NCI-H82 treated with DMSO at 0.1 percent for 48 hours (cell line): ENCODE data around the gene PPM1H.
"Not testable (repeated sequence)": the region's sequence is repeated elsewhere in the genome, so short reads cannot be mapped to it uniquely, and the experiment has no call there.

Source experiments
- DNase-seq: peaks from one replicate; lab custom pipeline; 2025; ENCODE audit not compliant: unreplicated experiment; lab: John Stamatoyannopoulos, UW

The PPM1H gene, protein sequence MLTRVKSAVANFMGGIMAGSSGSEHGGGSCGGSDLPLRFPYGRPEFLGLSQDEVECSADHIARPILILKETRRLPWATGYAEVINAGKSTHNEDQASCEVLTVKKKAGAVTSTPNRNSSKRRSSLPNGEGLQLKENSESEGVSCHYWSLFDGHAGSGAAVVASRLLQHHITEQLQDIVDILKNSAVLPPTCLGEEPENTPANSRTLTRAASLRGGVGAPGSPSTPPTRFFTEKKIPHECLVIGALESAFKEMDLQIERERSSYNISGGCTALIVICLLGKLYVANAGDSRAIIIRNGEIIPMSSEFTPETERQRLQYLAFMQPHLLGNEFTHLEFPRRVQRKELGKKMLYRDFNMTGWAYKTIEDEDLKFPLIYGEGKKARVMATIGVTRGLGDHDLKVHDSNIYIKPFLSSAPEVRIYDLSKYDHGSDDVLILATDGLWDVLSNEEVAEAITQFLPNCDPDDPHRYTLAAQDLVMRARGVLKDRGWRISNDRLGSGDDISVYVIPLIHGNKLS

DNA sequence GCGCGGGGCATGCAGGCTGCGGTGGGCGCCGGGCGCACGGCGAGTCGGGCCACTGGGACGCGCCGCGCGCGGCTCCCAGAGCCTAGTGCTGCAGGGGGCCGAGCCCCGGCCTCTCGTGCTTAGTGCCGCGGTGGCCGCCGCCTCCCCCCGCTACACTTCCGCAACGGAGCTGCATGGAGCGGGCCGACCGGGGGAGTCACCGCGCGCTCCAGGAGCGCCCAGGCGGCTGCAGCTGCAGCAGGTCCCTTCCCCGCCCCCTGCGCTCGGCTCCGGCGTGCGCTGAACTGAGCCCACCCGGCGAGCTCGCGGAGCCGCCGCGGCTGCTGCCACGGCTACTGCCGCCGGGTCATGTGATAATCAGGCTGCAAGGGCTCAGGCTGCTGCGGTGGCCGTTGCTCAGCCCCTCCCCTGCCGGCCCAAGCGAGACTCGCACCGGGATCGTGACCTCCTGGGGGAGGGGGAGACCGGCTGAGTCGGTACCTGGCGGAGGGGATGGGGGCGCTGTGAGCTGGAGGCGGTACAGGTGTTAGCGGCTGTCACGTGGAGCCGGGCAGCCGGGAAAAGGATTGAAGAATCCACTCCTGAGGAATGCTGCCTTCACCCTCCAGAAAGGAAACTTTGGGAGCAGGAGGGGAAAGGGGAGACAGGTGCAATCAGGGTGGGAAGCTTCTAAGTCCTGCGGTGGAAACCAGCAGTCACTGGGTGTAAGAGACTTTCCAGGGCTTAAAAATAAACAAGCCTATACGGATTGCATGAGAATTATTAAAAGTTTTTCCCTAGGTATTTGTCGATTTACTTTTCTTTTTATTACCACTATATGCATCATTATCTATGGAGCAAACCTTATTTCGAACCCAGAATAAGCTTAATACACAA is at the start of gene PPM1H:
TSS of gene PPM1H (minus strand) at position 352 of the 876 bp plus-strand sequence. CDS start 414 bp downstream, outside the sequence.
- peak; percentile 2 for DNase-seq

DNA sequence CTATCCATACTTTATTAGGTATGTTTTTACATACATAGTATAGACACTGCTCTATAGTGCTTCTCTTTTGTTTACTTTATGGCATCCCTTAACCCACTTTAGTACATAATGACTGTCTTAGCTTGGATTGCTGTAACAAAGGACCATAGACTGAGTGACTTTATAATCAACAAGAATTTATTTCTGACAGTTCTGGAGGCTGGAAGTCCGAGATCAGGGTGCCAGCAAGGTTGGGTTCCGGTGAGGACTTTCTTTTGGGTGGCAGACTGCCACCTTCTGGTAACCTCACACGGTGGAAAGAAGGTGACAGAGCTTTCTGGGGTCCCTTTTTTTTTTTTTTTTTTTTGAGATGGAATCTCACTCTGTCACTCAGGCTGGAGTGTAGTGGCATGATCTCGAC is 48.6 kb upstream of the PPM1H start:
- DNase-seq: no peak

DNA sequence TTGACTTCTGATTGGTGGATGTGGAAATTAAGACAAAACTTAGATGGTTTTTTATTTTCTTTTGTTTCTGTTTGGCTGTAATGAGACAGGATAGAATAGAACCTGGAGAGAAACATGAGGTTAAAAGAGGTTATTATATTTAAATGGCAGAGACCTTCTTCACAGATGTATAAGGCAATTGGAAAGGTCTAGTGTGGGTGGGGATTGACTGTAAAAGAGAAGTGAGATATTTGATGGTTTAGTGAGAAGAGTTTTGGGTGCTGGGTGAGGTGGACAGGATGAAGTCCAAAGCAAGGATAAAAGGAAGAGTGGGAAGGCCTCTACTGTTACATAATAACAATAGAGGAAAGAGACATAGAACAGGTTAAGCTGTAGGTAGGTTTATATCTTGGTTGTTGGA is 43.8 kb upstream of the PPM1H start:
- no peak for DNase-seq

DNA sequence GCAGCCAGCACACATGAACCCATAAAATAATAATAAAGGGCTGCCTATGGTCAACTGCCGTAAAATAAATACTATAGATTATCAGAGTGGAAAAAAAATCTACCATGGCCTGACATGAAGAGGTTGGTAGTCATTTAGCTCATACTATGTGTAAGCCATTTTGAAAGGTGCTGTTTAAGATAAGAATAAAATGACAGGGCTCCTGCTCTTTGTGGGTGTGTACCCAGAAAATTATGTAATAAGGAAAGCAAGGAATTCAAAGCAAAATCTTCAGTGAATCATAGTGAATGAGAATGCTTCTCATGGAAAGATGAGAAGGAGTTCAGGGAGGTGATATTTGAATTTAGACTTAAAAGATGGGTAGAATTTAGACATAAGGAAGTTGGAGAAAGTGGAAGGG is 42.9 kb upstream of the PPM1H start:
- DNase-seq: no peak

DNA sequence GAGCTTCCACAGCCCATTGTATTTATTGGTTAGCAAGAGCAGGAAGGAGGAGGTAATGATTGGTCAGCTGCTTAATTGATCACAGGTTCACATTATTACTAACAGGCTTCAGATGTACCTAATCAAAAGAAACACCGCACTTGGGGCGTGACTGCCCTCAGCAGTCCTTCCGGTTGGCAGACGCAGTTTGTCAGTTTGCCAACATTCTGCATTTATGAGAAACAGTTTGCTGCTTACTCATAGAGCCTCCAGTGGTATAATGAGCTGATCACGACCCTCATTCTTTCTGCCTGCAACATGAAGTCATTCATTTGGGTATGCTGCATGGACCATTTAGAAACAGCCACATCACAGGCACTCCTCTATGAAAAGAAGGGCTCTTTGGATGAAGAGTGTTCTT is 42.5 kb upstream of the PPM1H start:
- DNase-seq: no peak

DNA sequence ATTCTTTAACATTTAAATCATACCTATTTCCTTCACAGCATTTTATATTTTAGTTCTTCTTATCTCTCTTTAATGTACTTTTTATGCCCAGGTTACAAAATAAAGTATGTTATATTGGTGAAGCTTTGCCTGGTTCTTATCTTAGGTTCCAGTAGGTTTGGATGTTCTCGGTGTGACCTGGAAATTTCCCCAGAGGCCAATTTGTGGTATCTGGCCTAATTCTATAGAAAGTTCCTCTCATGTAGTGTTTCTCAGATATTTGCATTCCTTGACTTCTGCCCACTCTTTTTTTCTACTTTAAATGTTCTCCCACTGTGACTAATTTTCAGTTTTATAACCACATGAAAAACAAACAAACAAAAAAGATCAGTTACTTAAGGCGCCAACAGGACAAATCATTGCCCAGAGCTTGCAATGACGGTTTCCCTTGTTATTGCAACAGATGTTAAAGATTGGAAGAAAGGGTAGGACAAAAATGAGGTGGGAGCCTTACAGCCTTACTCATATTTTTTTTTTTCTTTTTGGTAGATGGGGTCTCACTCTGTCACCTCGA is 41.2 kb upstream of the PPM1H start:
- no peak for DNase-seq

DNA sequence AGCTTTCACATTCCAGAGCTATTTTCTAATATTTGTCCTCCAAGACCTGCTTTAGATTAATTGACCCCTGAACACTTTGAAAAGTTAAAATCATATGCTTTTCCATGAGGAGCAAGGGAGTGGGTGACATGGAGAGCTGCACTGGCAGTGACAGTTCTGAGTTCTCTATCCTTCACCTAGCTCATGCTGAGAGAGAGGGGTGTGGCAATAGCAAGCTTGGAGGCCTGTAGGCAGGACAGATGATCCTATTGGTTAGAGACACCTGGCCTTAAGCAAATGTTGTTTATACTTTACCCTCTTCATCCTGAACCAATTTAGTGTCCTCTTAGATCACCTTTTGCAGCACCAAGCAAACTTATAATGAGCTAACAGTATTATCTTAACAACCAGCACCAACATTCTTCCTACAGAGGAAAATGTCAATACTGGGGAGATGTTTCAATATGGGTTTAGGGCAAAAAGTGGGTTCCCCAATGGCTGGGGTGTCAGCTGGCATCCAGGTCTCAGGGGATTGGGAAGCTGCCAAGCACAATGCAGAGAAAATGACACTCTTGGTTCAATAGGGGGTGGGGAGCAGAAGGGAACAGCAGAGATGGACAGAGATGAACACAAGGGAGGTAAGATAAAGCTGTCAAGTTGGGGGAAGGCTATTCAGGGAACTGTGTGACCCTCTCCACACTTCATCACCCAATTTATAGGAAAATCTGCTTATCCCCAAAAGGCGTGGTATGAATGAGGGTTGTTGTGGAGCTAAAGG is 37.0 kb upstream of the PPM1H start:
- DNase-seq: no peak

DNA sequence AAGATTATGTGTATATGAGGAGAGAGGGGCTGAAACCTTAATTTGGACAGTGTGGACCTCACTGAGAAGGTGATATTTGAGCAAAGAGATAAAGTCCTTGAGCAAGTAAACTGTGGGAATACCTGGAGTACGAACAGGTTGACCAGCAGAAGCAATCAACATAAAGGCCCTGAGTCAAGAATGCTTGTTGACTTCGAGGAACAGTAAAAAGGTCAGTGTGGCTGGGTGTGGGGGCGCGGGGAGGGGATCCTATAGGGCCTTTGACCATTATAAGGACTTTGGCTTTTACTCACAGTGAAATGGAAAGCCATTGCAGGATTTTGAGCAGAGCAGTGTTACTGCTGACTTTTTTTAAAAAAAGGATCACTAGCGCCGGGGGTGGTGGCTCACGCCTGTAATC is 34.7 kb upstream of the PPM1H start:
- DNase-seq: no peak

DNA sequence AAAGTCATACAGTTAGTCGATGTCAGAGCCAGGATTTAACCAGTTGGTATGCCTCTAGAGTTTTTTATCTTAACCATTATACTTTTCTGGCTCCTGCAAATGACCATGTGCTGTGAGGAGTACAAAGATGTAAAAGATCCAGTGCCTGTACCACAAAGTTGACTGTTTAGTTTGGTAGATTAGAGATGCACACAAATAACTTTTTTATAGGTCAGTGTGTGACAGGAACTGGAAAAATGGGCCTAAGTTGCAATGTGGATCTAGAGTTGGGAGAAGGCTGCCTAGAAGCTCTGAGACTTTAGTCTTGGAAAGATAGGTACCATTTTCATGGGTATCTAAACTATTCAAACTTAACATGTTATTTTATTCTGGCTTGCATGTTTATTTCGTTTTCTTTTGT is 32.8 kb upstream of the PPM1H start:
- no peak for DNase-seq

DNA sequence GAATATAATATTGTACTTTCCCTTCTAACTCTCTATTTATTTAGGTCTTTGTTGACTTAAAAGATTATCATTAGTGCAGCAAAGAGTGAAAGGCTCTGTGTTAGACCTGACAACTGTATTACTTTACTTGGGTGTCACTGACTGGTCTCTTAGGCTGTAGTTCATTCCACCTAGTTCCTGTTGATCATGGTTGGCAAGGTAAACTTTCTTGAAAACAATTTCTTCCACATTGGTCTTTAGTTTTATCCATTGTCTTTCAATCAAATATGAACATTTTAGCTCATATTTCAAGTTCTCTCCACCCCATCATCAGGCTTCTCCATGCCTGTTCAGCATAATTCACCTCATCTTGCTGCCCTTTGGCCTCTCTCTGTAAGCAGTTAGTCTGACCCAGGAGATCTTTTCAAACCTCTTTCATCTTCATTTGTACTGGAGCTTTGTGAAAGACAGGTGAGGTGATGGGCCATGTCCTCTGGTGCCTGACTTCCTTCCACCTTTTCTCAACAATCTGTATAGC is 32.1 kb upstream of the PPM1H start:
- no peak for DNase-seq

DNA sequence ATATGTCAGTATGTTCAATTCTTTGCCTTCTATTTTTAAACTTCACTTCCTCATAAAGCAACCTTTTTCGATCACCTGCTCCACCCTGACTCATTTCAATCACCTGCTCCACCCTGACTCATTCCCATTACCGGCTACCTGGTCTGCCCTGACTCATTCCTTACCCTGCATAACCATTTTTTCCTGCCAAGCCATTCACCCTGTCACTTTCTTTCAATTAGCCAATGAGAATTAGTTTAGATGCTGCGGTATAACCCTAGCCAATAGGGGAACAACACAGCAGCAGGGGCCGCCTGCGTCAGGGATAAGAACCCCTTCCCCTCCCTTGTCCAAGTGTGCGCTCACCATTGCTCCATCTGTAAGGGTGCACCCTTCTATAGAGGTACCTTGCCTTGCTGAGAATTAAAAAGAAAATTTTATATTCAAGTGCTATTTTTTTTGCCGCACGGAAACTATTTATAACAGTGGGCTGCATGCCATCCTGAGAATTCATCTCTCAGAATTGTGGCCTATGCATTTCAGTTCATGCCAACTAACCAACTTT is 31.6 kb upstream of the PPM1H start:
- DNase-seq: not testable (repeated sequence)

DNA sequence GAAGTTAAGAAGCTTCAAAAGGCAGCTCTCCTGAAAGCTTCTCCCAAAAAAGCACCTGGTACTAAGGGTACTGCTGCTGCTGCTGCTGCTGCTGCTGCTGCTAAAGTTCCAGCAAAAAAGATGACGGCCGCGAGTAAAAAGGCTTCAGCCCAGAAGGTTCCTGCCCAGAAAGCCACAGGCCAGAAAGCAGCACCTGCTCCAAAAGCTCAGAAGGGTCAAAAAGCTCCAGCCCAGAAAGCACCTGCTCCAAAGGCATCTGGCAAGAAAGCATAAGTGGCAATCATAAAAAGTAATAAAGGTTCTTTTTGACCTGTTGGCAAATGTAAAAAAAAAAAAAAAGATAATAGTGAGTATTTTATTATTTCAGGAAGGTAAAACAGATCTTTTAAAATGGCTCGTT is 30.8 kb upstream of the PPM1H start:
- DNase-seq: not testable (repeated sequence)

DNA sequence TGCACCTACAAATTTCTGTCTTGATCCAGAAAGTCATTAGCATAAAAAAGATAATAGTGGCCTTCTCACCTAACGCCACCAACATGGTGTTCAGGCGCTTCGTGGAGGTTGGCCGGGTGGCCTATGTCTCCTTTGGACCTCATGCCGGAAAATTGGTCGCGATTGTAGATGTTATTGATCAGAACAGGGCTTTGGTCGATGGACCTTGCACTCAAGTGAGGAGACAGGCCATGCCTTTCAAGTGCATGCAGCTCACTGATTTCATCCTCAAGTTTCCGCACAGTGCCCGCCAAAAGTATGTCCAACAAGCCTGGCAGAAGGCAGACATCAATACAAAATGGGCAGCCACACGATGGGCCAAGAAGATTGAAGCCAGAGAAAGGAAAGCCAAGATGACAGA is 30.3 kb upstream of the PPM1H start:
- not testable (repeated sequence) for DNase-seq

DNA sequence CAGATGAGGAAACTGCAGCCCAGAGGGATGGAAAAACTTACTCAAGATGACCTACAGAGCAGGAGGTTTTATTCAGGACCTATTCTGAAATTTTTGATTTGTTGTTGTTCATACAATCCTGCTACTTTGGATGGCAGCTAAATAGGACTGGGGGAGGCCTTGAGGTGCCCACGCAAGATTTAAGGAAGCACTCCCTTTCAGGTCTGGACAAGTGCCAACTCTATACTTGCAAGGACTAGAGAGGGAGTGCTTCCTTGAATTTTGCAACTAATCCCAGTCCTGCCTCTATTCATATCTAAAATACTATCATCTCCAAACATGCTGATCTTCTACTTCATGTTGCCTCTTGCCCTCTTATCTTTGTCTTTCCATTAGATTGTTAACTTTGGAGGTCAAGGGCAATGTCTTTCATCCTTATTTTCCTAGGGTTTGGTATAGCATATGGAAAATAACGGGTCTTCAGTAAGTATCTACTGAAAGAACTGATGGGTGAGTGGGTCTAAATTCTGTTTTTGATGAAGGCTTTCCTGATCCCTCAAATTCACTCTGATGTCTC is 28.6 kb upstream of the PPM1H start:
- DNase-seq: no peak

DNA sequence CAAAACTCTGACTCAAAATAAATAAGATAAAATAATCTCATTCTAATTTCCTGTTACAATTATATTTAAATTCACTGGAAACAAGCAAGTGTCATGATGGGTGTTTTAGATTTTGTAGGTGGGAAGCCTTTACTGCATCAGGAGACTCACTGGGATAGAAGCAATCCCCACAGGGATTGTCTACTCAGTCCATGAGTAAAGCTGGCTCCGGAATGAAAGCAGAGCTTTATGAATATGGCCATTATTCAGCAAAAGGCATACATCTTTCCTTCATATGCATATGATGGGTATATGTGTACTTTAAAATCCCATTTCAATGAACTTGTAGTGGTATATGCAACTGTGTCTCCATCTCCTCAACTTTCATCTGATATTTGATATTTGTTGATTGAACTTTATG is 25.4 kb upstream of the PPM1H start:
- no peak for DNase-seq

DNA sequence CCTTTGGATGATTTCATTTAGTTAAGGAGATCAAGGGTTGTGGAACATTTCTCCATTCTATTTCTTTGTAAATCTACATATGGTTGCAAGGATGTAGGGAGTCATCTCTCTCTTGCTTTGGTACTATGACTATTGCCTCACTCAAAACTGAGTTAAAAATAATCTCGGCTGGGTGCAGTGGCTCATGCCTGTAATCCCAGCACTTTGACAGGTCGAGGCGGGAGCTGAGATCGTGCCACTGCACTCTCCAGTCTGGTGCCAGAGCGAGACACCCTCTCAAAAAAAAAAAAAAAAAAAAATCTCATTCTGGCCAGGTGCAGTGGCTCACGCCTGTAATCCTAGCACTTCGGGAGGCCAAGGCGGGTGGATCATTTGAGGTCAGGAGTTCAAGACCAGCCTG is 24.8 kb upstream of the PPM1H start:
- no peak for DNase-seq

DNA sequence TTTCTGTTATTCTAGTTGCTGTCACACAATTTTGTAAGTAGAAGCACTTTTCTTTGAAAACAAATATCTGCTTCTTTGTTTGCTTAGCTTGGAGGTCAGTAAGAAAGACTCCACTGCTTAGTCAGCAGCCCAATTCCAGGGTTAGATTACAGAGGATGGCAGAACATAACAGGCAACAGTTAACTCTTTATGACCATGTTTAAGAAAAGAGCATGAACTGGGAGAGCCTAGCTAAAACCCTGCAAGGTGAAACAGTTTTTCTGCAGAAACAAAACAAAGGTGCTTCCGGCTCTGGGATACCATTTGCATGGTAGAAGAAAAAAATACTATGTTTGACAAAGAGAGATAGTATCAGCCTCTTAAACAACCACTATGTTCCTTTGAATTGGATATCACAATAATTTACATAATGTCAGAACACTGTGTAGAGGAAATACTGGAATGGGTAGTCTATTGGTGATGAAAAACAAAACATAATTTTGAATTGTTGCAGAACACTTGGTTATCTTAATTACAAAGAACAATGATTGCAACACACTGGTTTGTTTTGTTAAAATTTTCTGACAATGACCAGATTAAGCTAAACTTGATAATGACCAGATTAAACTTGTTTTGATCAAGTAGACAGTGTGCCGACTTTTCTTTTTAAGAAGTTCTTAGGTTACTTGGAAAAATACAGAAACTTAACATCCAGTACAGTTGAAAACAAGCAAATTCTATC is 22.4 kb upstream of the PPM1H start:
- DNase-seq: no peak

DNA sequence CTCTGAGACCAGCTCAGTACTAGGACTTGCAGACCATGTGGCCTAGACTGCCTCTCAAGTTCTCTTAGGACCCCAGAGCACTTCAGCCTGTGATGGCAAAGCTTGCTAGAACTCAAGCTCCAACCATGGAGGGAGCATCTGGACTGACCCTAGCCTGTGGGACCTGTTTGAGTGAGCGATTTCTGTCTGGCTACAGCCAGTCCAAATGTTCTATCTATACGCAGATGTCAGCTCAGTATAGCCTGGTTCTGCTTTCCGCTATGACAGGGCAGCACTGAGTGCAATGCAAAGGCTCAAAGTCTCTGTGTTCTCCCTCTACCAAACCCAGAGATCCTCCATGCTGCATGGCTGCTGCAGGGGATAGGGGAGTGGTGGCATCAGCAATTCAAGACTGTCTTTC is 20.7 kb upstream of the PPM1H start:
- DNase-seq: no peak

DNA sequence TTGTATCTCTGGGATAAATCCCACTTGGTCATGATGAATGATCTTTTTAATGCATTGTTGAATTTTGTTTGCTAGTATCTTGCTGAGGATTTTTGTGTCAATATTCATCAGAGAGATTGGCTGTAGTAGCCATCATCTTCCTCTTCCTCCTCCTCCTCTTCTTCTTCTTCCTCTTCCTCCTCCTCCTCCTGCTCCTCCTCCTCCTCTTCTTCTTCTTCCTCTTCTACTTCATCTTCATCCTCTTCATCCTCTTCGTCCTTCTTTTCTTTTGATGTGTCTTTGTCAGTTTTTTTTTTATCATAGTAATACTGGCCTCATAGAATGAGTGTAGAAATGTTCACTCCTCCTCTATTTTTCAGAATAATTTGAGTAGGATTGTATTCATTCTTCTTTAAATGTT is 15.4 kb upstream of the PPM1H start:
- DNase-seq: no peak
